Memory B cell (primary cell): ENCODE measurements around the gene ITPR3.
A peak's percentile ranks its signal among the peaks of the same experiment; 100 is the strongest.

ENCODE experiments used
- ATAC-seq: fragments of 150-1000 bp; cut with Tn5 transposase; 2 replicates; pipeline ENCODE4 v1.10.0; 2021; ENCODE audit warnings: low read depth, mild to moderate bottlenecking, moderate library complexity
- DNase-seq, 2 donors: peaks; one replicate each; pipeline ENCODE4 v3.0.0; 2022; ENCODE audit warnings: low spot score in 2 of 2
- H3K27ac Mint-ChIP-seq: one replicate; pipeline ENCODE4 v1.8.0; 2022; ENCODE audit warnings: mild to moderate bottlenecking, moderate library complexity, mixed read lengths
- H3K27me3 Mint-ChIP-seq: one replicate; pipeline ENCODE4 v1.8.0; 2022; ENCODE audit warnings: mixed read lengths
- H3K36me3 Mint-ChIP-seq: one replicate; pipeline ENCODE4 v1.8.0; 2022; ENCODE audit warnings: mild to moderate bottlenecking, mixed read lengths
- H3K4me1 Mint-ChIP-seq: one replicate; pipeline ENCODE4 v1.8.0; 2022; ENCODE audit warnings: mixed read lengths
- H3K4me3 Mint-ChIP-seq: one replicate; pipeline ENCODE4 v1.8.0; 2022; ENCODE audit warnings: mild to moderate bottlenecking, moderate library complexity, mixed read lengths
- H3K9me3 Mint-ChIP-seq: one replicate; pipeline ENCODE4 v1.8.0; 2022; ENCODE audit warnings: mixed read lengths

The ITPR3 gene

DNA sequence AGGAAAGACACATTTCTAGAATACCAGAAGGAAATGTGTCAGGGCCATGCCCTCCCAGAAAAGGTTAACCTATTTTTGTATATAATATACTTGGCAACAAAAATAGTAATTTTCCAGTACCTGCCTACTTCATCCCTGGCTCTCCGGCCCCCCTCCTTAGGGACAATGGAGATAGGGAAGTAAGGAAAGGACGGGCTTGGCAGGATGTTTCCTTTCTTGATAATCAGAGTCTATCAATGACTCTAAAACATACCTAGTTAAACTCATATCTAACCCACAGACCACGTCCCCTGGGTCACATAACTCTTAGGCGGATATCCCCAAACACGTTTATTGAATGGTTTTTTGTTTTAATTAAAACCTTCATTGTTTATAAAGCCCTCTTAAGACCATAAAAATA lies 78.6 kb downstream of the ITPR3 start:
- peak overlapping the region; percentile 53 for H3K27ac Mint-ChIP-seq
- no peak overlapping the region for H3K4me3 Mint-ChIP-seq

DNA sequence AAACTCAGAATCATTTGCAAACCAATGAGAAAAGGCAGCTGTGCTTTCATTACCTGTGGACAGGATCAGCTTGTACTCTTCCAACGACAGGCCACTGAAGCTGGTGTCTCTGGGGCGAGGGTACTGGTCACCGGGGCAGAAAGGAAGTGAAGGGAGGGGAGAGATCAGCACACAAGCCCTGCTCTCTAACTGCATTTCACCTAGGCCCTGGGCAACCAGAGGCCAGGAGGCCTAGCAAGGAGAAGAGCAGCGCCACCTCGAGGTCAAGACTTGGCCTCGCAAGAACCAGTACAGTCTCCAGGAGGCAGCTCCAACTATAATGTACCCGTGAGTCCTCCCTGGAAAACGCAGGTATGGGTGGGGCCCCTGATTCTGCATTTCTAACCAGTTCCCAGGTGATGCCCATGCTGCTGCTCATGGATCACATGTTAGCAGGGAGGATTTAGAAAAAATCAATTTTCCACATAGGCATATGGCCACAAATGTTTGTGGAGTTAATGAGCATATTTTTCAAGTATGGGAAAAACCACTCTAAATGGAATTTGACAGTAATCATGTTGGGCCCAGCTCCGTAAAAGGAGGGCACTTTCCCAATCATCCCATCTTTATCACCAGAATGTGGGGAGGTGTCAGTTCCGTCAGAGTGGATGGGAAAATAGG lies 79.4 kb downstream of the ITPR3 start:
- peak overlapping the region; percentile 63 for H3K27ac Mint-ChIP-seq
- no peaks in the 10 kb centered on the region for H3K27me3 Mint-ChIP-seq
- peaks cover 2% of the 10 kb centered on the region for H3K36me3 Mint-ChIP-seq
- no peaks in the 10 kb centered on the region for H3K9me3 Mint-ChIP-seq
- peak overlapping the region; percentile 53 for H3K4me3 Mint-ChIP-seq
- peak; percentile 71 to 76 for DNase-seq
- peak; percentile 66 for ATAC-seq
- H3K4me1 Mint-ChIP-seq: peaks cover 46% of the 10 kb centered on the region

More for the DNA sequence above, 78.6 kb downstream of the ITPR3 start:
- no peak for ATAC-seq
- Mint-ChIP-seq H3K27me3 (no peaks in the 10 kb centered on the region), H3K4me1 (peaks cover 46% of the 10 kb centered on the region), H3K9me3 (no peaks in the 10 kb centered on the region), H3K36me3 (peaks cover 2% of the 10 kb centered on the region)
- DNase-seq: no peak

DNA sequence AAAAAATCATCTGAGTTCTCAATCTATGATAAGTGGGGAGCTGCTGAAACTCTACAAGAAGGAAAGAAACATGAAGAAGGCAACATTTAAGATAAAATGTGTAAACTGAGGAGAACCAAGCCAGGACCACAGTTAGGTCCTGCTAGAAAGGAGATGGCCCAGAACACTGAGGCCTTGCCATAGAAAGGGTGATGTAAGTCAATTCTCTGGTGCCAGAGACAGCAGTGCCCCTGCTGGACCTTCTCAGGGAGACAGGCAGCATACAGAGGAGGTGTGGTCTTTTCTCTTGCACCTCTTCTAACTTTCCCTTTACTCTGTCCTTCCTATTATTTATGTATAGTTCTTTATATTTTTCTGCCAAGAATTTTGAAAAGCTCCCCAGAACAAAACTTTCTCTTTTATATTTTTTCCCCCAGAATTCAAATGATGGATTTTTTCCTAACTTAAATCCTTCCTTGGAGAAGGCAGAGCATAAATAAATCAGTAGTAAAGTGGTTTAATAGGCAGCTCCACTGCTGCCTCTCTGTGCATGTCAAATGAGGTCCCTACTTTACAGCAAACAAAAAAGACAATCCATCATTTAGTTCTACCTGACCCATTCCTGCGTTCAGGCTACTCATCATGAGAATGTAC lies 81.3 kb downstream of the ITPR3 start:
- H3K36me3 Mint-ChIP-seq: peaks cover 5% of the 10 kb centered on the region
- no peaks in the 10 kb centered on the region for H3K9me3 Mint-ChIP-seq
- DNase-seq: no peak
- H3K4me3 Mint-ChIP-seq: no peak overlapping the region
- ATAC-seq: peak; percentile 62
- H3K27me3 Mint-ChIP-seq: no peaks in the 10 kb centered on the region
- H3K27ac Mint-ChIP-seq: no peak overlapping the region
- H3K4me1 Mint-ChIP-seq: peaks cover 29% of the 10 kb centered on the region

DNA sequence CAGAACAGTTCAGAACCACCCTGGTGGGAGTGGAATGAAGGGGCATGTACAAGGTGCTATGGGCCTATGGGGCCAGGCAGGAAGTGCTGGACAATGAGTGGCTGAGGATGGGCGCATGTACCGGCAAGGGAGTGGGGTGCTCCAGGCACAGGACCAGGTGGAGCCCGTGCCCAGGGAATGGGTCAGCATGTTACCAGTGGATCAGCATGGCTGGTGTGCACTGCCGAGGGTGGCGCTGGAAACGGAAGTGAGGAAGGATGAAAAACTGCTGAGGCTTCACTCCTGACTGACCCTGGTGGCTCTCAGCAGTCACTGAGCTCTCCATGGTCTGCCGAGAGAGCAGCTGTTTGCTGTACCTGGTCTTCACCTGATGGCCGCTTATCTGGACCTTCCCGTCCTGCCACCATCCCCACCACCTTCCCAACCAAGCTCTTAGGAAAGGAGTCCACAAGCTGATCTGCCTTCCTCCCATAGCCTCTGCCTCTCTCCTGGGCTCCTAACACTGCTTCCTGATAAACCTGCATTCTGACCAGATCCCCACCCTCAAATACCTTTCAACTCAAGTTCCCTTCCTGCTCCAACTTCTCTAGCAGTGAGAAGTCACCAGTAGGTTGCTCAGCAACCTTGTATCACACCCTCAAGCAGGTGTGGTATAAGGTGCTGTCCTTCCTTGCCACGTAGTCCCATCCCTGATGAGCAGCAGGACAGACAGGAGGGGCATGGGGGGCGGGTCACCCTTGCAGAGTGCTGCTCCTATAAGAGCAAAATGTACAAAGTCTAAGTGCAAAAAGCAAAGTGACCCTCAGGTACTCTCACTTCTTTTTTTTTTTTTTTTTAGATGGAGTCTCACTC lies 83.3 kb downstream of the ITPR3 start:
- H3K27ac Mint-ChIP-seq: no peak overlapping the region
- no peaks in the 10 kb centered on the region for H3K9me3 Mint-ChIP-seq
- no peak for DNase-seq
- H3K4me3 Mint-ChIP-seq: no peak overlapping the region
- H3K4me1 Mint-ChIP-seq: peaks cover 25% of the 10 kb centered on the region
- H3K36me3 Mint-ChIP-seq: peaks cover 14% of the 10 kb centered on the region
- no peak for ATAC-seq
- no peaks in the 10 kb centered on the region for H3K27me3 Mint-ChIP-seq

DNA sequence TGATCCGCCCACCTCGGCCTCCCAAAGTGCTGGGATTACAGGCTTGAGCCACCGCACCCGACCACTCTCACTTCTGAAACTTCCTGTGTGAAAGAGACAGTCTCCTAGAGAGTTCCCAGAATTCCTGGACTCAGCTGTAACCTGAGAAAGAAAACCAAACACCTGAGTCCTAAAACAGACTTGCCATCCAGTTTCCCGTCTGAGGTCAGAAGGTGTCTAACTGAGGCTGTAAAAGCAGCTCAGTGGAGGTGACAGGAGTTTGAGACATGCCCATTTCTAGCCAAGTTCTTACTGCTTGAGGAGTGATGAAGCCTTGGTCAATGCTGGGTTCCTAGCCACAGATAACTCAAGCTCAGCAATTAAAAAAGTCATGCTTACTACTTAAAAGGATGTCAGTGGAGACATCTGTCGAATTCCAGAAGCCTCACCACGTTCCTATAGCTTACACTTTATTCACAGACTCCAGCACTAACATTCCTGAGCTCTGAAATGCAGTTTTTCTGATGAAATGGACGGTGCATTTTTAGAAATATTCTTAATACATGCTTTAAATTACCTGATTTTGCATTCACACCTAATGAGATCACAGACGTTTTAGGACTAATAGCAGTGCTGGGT lies 84.3 kb downstream of the ITPR3 start:
- Mint-ChIP-seq H3K4me3 (no peak overlapping the region), H3K9me3 (no peaks in the 10 kb centered on the region), H3K36me3 (peaks cover 14% of the 10 kb centered on the region), H3K27ac (no peak overlapping the region), H3K27me3 (no peaks in the 10 kb centered on the region), H3K4me1 (peaks cover 26% of the 10 kb centered on the region)
- no peak for DNase-seq
- no peak for ATAC-seq

DNA sequence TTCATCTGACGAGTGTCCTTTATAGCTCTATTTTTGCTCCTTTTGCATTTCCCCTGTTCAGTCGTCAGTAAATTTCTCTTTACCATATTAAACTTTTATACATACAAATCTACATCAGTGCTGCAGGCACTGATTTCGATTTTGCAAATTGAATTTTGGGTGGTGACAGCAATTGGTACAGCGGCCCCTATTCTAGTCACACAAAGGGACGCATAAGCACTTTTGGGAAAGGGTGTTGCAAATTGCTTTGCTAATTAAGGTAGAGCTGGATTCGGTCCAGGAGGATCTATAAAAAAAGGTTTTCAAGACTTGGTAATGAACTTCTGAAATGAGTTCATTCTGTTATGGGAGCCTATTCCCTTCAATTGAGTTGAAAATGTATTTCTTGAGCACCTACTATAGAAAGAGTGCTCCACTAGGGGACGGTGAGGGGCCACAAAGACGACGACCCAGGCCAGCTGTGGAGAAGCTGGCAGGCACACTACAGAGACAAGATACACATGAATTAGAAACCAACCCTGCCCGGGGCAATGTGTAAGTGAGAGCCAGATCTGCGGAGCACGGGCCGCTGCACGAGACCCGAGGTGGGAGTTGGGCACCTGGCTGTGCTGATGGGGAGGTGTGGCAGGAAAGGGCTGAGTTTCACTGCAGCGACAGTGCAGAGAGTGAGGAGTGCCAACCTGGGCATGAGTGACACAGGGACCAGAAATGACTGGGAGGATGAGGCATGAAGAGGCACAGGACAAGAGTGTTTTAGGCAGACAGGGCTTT lies 85.0 kb downstream of the ITPR3 start:
- H3K9me3 Mint-ChIP-seq: no peaks in the 10 kb centered on the region
- DNase-seq (no peak), ATAC-seq (no peak)
- no peak overlapping the region for H3K27ac Mint-ChIP-seq
- peaks cover 27% of the 10 kb centered on the region for H3K4me1 Mint-ChIP-seq
- peaks cover 14% of the 10 kb centered on the region for H3K36me3 Mint-ChIP-seq
- H3K27me3 Mint-ChIP-seq: no peaks in the 10 kb centered on the region
- H3K4me3 Mint-ChIP-seq: no peak overlapping the region

DNA sequence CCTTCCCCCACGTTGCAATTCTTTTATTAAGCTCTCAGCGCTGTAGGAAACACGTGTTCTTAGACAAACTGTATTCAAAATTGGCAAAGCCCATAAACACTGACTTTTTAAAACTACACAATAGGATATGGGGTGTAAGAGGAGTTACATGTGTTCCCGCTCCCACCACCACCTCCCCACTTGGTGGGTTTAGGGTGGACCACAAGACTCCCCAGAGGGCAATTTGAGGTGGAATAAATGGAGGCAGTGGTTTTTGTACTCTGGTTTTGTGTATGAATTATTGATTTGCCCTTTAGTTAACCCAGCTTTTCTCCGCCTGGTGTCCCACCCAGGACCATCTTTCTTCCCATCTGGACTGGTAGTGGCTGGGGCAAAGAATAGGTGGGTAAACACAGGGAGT lies 86.6 kb downstream of the ITPR3 start:
- Mint-ChIP-seq H3K27ac (no peak overlapping the region), H3K36me3 (peaks cover 14% of the 10 kb centered on the region), H3K27me3 (no peaks in the 10 kb centered on the region), H3K9me3 (no peaks in the 10 kb centered on the region), H3K4me3 (no peak overlapping the region), H3K4me1 (peaks cover 27% of the 10 kb centered on the region)
- no peak for DNase-seq
- ATAC-seq: no peak

DNA sequence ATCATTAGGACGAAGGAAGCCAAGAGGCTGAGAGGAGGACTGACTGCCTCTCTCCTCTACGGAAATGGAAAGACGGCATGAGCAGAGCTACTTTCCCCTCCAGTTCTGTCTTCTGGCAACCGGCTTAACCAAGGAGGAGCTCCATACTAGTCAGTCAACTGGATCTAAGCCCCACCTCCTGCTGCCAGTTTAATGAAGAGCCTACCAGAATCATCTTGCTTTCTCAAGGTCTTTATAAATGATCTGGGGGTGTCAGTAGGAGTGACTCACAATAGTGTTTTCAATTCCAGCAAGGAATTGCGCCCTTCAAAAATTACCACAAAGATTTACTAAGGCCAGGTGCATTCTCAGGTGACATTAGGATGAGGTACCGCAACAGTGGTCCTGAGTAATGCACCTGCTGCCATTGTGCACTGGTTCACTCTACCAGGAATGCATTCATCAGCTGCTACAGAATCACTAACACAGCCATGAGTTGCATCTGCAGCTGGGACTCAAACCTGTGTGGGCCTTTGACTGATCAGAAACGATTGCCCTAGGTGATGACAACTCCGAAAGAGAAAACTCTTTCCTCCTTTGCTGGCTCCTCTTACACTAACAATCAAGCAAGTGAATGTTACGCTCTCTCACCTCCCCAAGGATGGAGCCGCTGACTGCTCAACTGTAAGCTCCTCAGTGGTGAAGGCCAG lies 87.5 kb downstream of the ITPR3 start:
- no peak overlapping the region for H3K27ac Mint-ChIP-seq
- ATAC-seq (no peak), DNase-seq (no peak)
- H3K9me3 Mint-ChIP-seq: no peaks in the 10 kb centered on the region
- H3K4me3 Mint-ChIP-seq: no peak overlapping the region
- H3K4me1 Mint-ChIP-seq: peaks cover 27% of the 10 kb centered on the region
- no peaks in the 10 kb centered on the region for H3K27me3 Mint-ChIP-seq
- H3K36me3 Mint-ChIP-seq: peaks cover 12% of the 10 kb centered on the region

DNA sequence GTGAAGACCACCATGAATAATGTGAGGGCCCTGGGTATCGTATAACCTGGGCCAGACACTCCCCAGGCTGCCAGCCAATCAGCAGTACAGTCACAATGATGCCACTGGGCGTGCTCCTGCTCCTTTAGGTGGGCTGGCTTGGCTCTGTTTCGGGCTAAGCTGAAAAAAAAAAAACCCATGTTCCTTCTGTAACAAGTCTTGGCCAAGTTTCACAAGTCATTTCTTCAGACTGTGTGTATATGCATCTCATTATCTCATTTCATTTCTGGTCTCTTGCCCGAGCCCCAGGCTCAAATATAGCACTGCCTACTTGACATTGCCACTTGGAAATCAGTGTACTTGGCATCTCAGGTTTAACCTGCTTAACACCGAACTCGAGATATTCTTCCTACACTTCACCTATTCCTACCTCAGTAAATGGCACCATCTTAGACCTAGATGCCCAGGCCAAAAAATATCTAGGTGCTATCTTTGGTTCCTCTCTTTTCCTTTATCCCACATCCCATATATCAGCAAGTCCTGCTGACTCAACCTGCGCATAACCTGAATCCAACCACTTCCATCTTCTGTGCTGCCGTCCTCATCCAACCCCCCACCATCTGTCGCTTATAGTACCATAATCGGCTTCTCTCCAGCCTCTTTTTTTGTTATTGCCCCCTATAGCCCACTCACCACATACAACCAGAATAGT lies 88.6 kb downstream of the ITPR3 start:
- Mint-ChIP-seq H3K9me3 (no peaks in the 10 kb centered on the region), H3K4me3 (no peak overlapping the region), H3K36me3 (peaks cover 12% of the 10 kb centered on the region), H3K4me1 (peaks cover 24% of the 10 kb centered on the region), H3K27ac (no peak overlapping the region), H3K27me3 (no peaks in the 10 kb centered on the region)
- DNase-seq (no peak), ATAC-seq (no peak)

DNA sequence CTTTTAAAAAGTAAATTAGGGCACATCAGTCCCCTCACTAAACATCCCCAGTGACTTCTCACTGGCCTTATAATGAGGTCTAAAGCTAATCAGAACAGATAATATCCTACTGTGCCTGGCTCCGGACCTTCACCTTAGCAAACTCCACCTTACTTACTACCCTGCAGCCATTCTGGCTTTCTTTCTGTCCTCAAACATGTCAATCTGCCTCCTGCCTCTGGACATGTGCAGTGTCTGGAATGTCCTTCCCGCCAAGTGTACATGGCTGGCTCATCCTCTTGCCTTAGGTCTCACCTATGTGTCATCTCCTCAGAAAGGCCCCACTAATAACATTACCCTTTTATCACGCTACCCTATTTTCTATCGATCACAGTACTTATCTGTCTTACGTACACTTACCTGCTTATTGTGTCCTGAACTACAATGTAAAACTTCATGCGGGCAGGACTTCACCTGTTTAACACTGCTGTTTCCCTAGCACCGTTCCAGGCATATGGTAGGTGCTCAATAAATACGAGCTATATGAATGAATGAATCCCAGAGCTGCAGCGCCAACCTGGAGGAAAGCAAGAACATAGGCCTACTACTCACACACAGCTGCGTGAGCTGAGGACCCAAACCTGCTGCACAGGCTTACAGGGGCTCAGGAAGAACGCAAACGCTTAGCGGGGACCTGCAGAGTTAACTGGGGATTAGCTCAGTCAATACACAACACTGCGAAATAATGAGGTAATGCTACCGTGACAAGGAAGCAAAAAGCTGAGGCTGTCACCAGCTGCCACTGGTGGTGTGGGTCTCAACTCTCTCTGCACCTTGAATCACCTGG lies 89.4 kb downstream of the ITPR3 start:
- no peaks in the 10 kb centered on the region for H3K9me3 Mint-ChIP-seq
- H3K27me3 Mint-ChIP-seq: no peaks in the 10 kb centered on the region
- peaks cover 12% of the 10 kb centered on the region for H3K36me3 Mint-ChIP-seq
- H3K4me1 Mint-ChIP-seq: peaks cover 23% of the 10 kb centered on the region
- peak overlapping the region; percentile 98 for H3K27ac Mint-ChIP-seq
- ATAC-seq (no peak), DNase-seq (no peak)
- peak overlapping the region; percentile 99 for H3K4me3 Mint-ChIP-seq

DNA sequence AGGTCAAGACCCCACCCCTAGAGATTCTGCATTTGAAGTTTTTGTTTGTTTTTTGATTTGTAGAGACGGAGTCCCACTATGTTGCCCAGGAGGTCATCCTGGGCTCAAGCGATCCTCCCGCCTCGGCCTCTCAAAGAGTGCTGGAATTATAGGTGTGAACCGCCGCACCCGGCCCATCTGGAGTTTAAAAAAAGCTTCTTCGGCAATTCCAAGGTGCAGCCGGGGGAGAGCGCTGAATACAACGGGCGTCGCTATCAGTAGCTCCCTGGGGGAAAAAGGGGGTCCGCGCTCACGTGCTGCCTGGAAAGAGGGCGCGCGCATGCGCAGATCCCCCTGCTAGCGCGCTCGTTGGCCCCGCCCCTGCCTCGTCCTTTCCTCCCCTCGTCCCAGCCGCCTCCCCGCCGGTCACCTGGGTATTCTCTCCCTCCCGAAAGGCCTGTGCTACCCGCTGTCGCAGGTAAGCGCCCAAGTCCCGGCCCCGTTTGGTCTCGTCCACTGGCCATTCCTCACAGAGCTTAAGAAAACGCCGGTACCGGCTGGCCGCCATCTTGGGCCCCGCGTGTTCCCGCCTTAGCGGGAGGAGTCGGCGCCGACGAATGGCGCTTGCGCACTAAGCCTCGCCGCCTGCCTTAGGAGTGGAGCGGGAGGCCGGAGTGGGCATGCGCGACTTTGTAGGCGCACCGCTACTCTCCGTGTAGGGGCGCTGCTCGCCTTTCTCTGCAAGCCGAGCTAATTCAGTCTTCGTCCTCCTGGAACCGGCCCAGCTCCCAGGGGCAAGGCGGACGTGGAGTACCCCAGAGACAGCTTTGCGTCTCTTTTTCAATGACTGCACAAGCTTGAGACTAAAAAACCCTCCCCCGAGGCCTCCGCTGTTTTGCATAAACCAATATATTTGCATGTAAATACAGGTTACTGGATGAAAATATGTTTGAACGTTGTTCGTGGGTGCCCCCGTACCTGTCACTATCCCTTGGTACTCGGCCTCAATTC lies 90.3 kb downstream of the ITPR3 start, which contains the start of gene UQCC2:
Gene UQCC2 (minus strand): TSS at position 561 of the 990 bp plus-strand sequence. CDS start 14 bp downstream, at position 547.
- Mint-ChIP-seq H3K4me1 (peaks cover 23% of the 10 kb centered on the region), H3K27ac (peak within 1 kb of the TSS; percentile 98), H3K36me3 (peaks cover 9% of the 10 kb centered on the region), H3K27me3 (no peaks in the 10 kb centered on the region), H3K4me3 (peak within 1 kb of the TSS; percentile 99), H3K9me3 (no peaks in the 10 kb centered on the region)
- peak; percentile 95 to 96 for DNase-seq
- peak; percentile 91 for ATAC-seq
